SJSA1 (cell line): ENCODE measurements around the gene FBXO8. TPM values are rescaled to one million over a fixed set of nuclear protein-coding genes. Genes with fewer than 3 reads are reported as not detected.

Experiments used
- DNase-seq, 2 experiments: peaks; one replicate each; pipeline ENCODE4 v3.0.0-alpha.2; 2015 to 2020; ENCODE audit warnings: low spot score in 2 of 2, low read depth in 1 of 2
- H3K27ac ChIP-seq: fragments of 250-450 bp; sonication (Bioruptor Pico); 2 replicates; pipeline ENCODE4 v1.5.1; 2020; ENCODE audit warnings: mild to moderate bottlenecking, moderate library complexity
- H3K27me3 ChIP-seq: fragments of 250-450 bp; sonication (Bioruptor Pico); replicated peaks from 2 replicates; pipeline ENCODE4 v1.5.1; 2020; ENCODE audit warnings: mild to moderate bottlenecking, moderate library complexity
- H3K36me3 ChIP-seq: fragments of 250-450 bp; sonication (Bioruptor Pico); 2 replicates; pipeline ENCODE4 v1.5.1; 2020; ENCODE audit warnings: mild to moderate bottlenecking
- H3K4me1 ChIP-seq: fragments of 250-450 bp; sonication (Bioruptor Pico); replicated peaks from 2 replicates; pipeline ENCODE4 v1.6.1; 2021; ENCODE audit warnings: mild to moderate bottlenecking
- H3K4me3 ChIP-seq: fragments of 250-450 bp; sonication (Bioruptor Pico); 2 replicates; pipeline ENCODE4 v1.5.1; 2020; ENCODE audit warnings: mild to moderate bottlenecking
- H3K9me3 ChIP-seq: fragments of 250-450 bp; sonication (Bioruptor Pico); replicated peaks from 2 replicates; pipeline ENCODE4 v1.5.1; 2020; ENCODE audit warnings: mild to moderate bottlenecking
- total RNA-seq: library from RNA; depleted of rRNA; stranded (reverse); fragments of >200 nt; shearing (Covaris generic); gene quantifications from 2 replicates; pipeline ENCODE4 v1.2.3, GENCODE V29; 2014; rRNA removed

Gene FBXO8, protein sequence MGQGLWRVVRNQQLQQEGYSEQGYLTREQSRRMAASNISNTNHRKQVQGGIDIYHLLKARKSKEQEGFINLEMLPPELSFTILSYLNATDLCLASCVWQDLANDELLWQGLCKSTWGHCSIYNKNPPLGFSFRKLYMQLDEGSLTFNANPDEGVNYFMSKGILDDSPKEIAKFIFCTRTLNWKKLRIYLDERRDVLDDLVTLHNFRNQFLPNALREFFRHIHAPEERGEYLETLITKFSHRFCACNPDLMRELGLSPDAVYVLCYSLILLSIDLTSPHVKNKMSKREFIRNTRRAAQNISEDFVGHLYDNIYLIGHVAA
- total RNA-seq, result 17.8 and 26.2 TPM in 2 replicates

DNA sequence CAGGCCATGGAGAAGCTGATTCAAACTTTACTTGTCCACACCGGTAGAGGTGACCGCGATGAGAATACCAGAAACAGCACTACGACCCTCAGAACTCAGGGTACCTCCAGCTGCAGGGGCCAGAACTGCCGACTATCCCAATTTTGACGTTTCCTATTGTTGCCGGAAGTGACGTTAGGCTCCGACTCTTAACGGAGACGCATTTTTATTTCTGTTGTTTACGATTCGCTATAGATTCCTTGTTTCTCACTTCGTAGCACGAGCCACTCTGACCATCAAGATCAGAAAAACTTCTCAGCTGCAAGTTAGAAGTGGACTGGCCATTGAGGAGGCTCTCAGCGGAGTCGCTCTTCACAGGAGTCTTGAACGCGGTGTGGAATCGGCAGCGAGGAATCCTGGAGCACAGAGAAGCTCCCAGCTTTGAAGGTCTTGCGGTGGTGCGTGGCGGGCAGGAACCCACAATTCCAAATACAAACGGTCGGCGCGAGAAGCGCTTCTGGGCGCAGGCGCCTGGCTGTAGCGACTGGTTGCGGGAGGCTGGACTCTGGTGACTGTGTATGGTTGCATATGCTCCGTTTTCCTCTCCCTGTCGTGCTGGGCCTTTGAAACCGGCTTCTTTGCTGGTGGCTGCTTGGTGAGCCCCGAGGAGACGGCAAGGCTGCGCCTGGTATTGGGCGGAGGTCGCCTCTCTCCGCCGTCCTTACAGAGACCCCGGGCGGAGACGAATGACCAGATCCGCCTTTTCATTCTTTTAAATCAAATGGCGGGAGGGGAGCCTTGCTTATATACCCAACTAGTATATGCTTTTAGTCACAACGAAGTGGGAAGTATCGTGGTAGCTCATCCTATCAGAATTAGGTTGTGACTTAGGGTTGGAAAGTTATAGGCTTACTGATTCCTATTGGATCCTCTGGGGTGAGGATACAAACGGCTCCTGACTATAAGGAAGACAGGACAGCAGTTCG lies at the start of gene FBXO8, which contains the start of gene CEP44:
Gene FBXO8 (minus strand): TSS at position 161 of the 965 bp plus-strand sequence. CDS start 20,575 bp downstream, outside the sequence.
Gene CEP44 (plus strand): TSS at position 405 of the 965 bp plus-strand sequence. CDS start 15,211 bp downstream, outside the sequence.
- H3K9me3 ChIP-seq, result no peaks in the 10 kb centered on the region
- no peaks in the 10 kb centered on the region for H3K27me3 ChIP-seq
- H3K27ac ChIP-seq, result peak within 1 kb of the TSS; percentile 96
- peak; percentile 72 to 92 for DNase-seq
- H3K4me1 ChIP-seq, result peaks cover 4% of the 10 kb centered on the region; the same call in 1 of the 2 replicates
- H3K4me3 ChIP-seq, result peak within 1 kb of the TSS; percentile 69
- peaks cover 9% of the 10 kb centered on the region; the same call in 1 of the 2 replicates for H3K36me3 ChIP-seq

DNA sequence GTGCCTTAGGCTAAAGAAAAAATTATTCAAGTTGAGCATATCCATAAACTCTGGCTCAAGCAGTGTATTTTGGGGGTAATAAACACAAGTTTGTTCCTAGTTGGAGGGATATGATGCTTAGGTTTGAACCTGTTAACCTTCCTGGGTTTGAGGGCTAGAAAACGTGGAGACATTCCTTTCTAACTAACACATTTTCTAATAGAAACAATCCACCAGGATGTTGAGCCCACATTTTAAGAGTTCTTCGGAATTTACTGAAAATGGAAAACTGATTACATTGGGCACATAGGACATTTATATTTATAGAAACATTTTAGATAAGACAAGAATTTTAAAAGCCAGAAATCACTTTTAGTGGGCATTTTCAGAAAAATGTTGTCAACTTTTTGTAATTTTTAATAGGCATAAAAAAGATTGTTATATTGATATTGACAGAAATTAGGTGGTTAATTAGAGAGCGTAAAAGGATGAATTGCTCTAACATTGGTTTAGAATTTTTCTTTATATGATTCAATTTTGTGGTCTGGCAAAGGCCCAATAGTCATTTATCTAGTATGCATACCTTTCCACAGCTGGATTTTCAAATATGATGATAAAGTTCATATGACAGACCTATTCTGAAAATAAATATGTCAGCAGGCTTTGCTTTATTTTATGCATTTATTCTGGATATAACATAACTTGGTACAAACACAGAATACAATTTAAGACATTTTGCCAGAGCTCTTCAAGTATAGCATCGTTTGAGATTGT lies 49.5 kb upstream of the FBXO8 start:
- H3K27ac ChIP-seq, result no peak overlapping the region
- no peaks in the 10 kb centered on the region for H3K36me3 ChIP-seq
- H3K9me3 ChIP-seq, result no peaks in the 10 kb centered on the region
- H3K4me1 ChIP-seq, result no peaks in the 10 kb centered on the region
- H3K4me3 ChIP-seq, result no peak overlapping the region
- H3K27me3 ChIP-seq, result no peaks in the 10 kb centered on the region
- DNase-seq, result no peak

DNA sequence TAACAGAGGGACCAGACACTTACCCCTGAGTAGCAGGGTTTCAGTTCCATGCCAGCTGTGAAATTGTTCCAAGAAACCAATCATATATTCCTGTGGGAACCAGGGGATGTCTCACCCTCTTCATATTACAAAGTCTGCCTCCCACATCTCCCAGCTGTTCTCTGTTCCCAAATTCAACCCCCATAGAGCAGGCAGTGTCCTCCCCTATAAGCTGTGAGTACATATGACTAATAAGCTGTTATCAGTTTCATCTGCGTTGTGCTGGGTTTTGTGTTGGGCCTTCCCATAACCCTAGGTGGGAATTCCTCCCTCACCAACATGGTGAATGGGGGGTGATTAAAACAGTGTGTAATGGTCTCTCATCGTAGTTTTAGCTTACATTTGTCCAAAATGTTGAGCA lies 41.3 kb upstream of the FBXO8 start:
- Histone ChIP-seq H3K27ac (no peak overlapping the region), H3K9me3 (no peaks in the 10 kb centered on the region), H3K27me3 (no peaks in the 10 kb centered on the region), H3K4me1 (no peaks in the 10 kb centered on the region), H3K4me3 (no peak overlapping the region), H3K36me3 (peaks cover 3% of the 10 kb centered on the region; the same call in 1 of the 2 replicates)
- DNase-seq, result no peak

DNA sequence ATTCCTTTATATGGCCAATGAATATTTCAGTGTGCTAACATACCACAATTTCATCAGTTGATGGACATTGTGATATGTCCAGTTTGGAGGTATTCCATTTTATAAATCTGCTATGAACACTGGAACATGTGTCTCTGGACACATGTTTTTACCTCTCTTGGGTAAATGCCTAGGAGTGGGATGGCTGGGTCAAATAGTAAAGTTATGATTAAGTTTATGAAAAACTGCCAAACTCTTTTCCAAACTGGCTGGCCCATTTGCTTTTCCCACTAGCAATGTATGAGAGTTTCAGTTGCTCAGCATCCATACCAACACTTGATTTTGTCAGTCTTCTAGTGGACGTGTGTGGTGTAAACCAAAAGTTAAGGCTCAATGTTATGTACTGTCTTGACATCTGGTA lies 40.8 kb upstream of the FBXO8 start:
- Histone ChIP-seq H3K9me3 (no peaks in the 10 kb centered on the region), H3K36me3 (peaks cover 4% of the 10 kb centered on the region; the same call in 1 of the 2 replicates), H3K27me3 (no peaks in the 10 kb centered on the region), H3K4me3 (no peak overlapping the region), H3K27ac (no peak overlapping the region), H3K4me1 (no peaks in the 10 kb centered on the region)
- no peak for DNase-seq

DNA sequence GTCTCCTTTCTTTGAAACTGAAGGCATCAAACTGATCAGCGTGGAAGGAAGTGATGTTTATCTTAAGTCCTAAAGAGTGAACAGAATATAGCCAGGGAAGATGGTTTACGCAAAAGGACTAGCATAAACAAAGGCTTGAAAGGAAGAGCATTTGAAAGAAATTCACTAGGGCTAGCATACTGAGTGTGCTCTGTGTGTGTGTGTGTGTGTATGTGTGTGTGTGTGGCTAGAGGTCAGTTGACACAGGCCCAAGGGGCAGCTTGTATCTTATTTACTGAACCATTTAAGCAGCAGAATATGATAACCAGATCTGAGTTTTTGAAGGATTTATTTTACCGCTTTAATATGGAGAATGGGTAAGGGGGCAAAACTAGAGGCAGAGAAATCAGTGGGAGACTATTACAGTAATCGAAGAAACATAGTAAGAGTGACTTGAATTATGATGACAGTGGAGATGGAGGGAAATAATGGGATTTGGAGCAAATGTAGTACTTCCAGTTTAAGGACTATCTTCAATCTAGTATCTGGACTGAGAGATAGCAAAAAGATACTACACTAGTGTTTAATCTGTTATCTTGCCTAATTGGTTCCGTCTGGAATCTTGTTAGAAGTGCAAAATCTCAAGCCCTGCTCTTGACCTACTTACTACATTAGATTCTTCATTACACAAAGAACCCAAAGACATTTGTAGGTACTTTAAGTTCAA lies 37.2 kb upstream of the FBXO8 start:
- no peaks in the 10 kb centered on the region for H3K9me3 ChIP-seq
- H3K4me1 ChIP-seq, result no peaks in the 10 kb centered on the region
- H3K4me3 ChIP-seq, result no peak overlapping the region
- no peaks in the 10 kb centered on the region for H3K27me3 ChIP-seq
- DNase-seq, result no peak
- H3K27ac ChIP-seq, result no peak overlapping the region
- peaks cover 7% of the 10 kb centered on the region for H3K36me3 ChIP-seq

DNA sequence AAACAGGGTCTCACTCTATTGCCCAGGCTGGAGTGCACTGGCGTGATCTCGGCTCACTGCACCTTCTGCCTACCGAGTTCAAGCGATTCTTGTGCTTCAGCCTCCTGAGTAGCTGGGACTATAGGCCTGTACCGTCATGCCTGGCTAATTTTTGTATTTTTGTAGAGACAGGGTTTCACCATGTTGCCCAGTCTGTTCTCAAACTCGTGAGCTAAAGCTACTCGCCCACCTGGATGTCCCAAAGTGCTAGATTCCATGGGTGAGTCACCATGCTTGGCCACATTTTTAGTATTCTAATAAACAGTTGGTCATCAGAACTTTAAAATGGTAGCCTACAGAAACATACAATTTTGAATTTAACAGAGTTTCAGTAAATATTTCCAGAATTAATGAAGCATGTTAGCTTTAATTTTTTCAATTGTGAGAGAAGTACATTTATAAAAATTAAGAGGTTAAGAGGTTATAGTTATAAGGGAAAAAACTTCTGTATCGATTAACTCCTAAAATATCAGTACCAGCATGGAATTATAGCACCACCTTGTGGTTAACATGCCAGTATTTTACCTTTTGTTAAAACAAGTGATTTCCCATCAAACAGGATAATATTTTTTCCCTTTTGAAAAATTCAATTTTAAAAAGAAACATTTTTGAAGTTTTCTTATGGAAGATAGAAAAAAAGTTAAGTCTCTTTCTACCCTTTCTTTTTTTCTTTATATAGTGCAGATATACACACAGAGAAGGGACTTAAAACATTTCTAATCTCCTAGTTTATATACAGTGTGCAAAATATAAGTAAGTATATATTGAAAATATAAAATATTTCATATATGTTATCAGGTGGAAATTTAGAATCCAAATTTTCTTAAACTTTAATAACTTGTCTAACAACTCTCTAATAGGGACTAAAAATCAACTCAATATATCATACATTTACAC lies 35.6 kb upstream of the FBXO8 start:
- no peak for DNase-seq
- no peaks in the 10 kb centered on the region for H3K4me1 ChIP-seq
- H3K36me3 ChIP-seq, result peaks cover 7% of the 10 kb centered on the region
- no peak overlapping the region for H3K27ac ChIP-seq
- no peaks in the 10 kb centered on the region for H3K27me3 ChIP-seq
- H3K4me3 ChIP-seq, result no peak overlapping the region
- H3K9me3 ChIP-seq, result no peaks in the 10 kb centered on the region

DNA sequence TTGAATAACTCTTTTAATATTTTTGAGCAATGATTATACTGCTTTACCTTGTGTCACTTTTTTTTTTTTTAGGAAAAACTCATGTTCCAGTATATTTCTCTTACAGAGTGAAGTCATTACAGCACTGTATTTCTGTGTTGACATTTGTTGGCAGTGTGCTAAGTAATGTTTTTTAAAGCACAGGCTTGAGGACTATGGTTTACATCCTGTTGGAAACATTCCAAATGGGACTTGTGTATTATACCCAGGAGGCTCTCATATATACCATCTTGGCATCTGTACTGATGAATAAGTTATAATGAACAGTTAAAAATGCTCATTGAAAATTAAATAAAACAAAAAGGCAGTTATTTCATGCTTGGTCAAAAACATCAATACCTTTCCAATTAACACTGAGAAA lies 34.1 kb upstream of the FBXO8 start:
- Histone ChIP-seq H3K27me3 (no peaks in the 10 kb centered on the region), H3K4me3 (no peak overlapping the region), H3K36me3 (peaks cover 7% of the 10 kb centered on the region), H3K9me3 (no peaks in the 10 kb centered on the region), H3K4me1 (no peaks in the 10 kb centered on the region), H3K27ac (no peak overlapping the region)
- DNase-seq, result no peak

DNA sequence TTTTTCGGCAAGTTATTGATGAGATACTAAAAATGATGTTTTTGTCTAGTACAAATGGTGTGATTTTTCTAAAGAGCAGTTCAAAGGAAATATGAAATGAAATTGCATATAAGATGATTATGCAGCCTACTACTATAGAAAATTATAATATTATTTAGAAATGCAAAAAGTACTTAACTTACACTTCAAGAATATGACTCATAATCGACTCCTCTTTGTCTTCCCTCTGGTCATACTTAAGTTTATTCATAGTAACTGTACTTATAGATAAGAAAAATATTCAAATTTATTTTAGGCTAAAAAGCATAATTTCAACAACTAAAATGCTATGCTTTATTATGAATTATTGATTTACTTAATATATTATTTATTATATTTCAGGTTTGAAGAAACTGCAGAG lies 33.5 kb upstream of the FBXO8 start:
- no peak for DNase-seq
- H3K36me3 ChIP-seq, result peaks cover 7% of the 10 kb centered on the region
- no peaks in the 10 kb centered on the region for H3K4me1 ChIP-seq
- no peak overlapping the region for H3K4me3 ChIP-seq
- no peaks in the 10 kb centered on the region for H3K27me3 ChIP-seq
- no peak overlapping the region for H3K27ac ChIP-seq
- no peaks in the 10 kb centered on the region for H3K9me3 ChIP-seq

DNA sequence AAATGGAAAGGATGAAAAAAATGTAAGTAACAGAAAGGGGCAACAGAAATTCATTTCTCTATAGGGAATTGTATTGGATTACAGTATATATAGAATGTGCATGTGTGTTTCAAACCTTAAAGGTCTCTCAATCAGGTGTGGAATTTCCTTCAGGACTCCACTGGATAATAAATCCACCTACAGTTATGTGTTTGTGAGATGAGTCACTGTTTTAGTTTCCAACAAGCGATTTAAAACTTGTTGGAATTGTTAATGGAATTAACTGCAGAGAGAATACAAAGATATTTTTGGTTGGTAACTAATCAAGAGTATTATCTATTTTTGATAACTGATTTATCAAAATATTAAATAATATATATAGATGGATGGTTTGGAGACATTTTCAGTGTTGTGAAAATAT lies 33.1 kb upstream of the FBXO8 start:
- Histone ChIP-seq H3K4me1 (no peaks in the 10 kb centered on the region), H3K9me3 (no peaks in the 10 kb centered on the region), H3K27ac (no peak overlapping the region), H3K4me3 (no peak overlapping the region), H3K36me3 (peaks cover 7% of the 10 kb centered on the region), H3K27me3 (no peaks in the 10 kb centered on the region)
- no peak for DNase-seq

DNA sequence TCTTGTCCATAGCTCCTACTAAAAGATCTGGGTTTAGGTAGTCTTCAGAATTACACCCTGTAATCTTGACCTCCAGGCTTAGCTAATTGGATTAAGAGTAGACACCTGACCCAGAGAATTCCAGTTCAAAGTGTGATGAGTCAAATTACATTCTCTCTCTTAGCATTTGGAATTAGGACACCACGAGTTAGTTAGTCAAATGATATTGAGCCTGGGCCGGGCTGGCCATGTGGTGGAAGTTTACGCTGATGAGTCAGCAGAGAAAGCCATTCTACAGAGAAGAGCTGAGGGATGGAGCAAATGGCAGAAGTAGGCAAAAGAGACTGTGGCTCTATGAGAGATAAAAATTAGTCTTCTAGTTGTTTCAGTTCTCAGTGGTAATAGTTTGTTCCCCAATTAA lies 31.3 kb upstream of the FBXO8 start:
- H3K4me3 ChIP-seq, result no peak overlapping the region
- H3K9me3 ChIP-seq, result no peaks in the 10 kb centered on the region
- no peaks in the 10 kb centered on the region for H3K27me3 ChIP-seq
- DNase-seq, result no peak
- no peaks in the 10 kb centered on the region for H3K4me1 ChIP-seq
- H3K27ac ChIP-seq, result no peak overlapping the region
- H3K36me3 ChIP-seq, result peaks cover 5% of the 10 kb centered on the region

DNA sequence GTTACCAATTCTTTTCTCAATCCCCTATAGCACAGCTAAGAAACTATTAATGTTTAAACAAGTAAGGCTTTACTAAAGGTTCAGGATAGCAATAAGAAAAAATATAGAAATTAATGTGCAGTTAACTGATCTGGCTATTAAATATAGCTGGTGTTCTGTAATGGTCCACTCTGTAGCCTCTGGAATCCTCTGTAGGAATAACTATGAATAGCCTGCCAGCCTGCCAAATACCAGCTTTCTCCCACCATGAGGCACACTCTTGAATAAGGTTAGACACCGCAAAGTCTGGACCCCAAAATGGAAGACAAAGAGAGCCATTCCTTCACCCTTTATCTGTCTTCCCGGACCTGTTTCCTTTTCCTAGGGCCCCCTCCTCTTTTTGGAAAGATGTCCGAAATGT lies 30.8 kb upstream of the FBXO8 start:
- H3K27ac ChIP-seq, result no peak overlapping the region
- DNase-seq, result no peak
- H3K4me1 ChIP-seq, result no peaks in the 10 kb centered on the region
- peaks cover 3% of the 10 kb centered on the region for H3K36me3 ChIP-seq
- H3K9me3 ChIP-seq, result no peaks in the 10 kb centered on the region
- H3K4me3 ChIP-seq, result no peak overlapping the region
- H3K27me3 ChIP-seq, result no peaks in the 10 kb centered on the region

DNA sequence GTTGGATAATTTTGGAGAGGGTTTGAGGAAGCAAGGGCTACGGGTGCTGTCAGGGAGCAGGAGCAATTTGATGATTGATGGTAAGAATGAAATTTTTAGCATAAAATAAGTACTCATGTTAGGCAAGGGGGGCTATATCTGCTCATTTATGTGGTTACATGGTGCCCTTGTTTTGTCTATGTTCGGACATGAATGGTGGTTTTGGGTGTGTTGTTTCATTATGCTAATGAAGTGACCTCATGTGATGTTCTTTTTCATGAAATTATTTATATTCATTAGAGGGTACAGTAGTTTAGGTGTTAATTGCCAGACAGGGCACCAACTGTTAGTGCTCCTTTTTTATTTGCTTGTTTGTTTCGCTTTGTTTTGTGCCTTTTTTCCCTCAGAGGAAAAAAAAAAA lies 29.5 kb upstream of the FBXO8 start:
- DNase-seq, result no peak
- peaks cover 3% of the 10 kb centered on the region for H3K36me3 ChIP-seq

More for the DNA sequence above, 29.5 kb upstream of the FBXO8 start:
- no peaks in the 10 kb centered on the region for H3K27me3 ChIP-seq
- no peaks in the 10 kb centered on the region for H3K4me1 ChIP-seq
- no peaks in the 10 kb centered on the region for H3K9me3 ChIP-seq
- H3K27ac ChIP-seq, result no peak overlapping the region
- no peak overlapping the region for H3K4me3 ChIP-seq
